Kidney (tissue), 14 donors: ENCODE results near the gene HSPA5. TPM values are rescaled to one million over a fixed set of nuclear protein-coding genes. Genes with fewer than 3 reads are reported as not detected.
"Not testable (repeated sequence)": the region's sequence is repeated elsewhere in the genome, so short reads cannot be mapped to it uniquely, and the experiment has no call there.

Experiments used
- DNase-seq, 5 donors: peaks; one replicate each; pipeline ENCODE4 v3.0.0-alpha.2; 2013 to 2020
- FAIRE-seq: peaks from 2 replicates; lab custom pipeline; 2012; peaks lifted over from hg19 to GRCh38; lab: Jason Lieb, UNC
- H3K27ac ChIP-seq, 2 donors: one replicate each; pipeline ENCODE4 v1.7.0; 2013; ENCODE audit warnings: low read depth in 2 of 2, low read length in 2 of 2, inconsistent platforms in 1 of 2
- H3K27me3 ChIP-seq: one replicate; pipeline ENCODE4 v1.7.1; 2013; ENCODE audit warnings: low read length, inconsistent platforms; ENCODE audit not compliant: control insufficient read depth, insufficient read depth
- H3K36me3 ChIP-seq, 3 donors: one replicate each; pipeline versions ENCODE4 v1.7.0 to v1.7.1; 2013; ENCODE audit warnings: low read length in 3 of 3, control low read depth in 1 of 3, inconsistent platforms in 1 of 3; ENCODE audit not compliant: insufficient read depth in 3 of 3, control insufficient read depth in 2 of 3
- H3K4me1 ChIP-seq, 3 donors: one replicate each; pipeline versions ENCODE4 v1.7.0 to v1.7.1; 2013; ENCODE audit warnings: low read length in 3 of 3, inconsistent platforms in 1 of 3, low read depth in 1 of 3; ENCODE audit not compliant: control insufficient read depth in 2 of 3, insufficient read depth in 2 of 3
- H3K4me3 ChIP-seq, 3 donors: one replicate each; pipeline versions ENCODE4 v1.7.0 to v1.8.1; 2013; ENCODE audit warnings: low read length in 3 of 3, control low read depth in 1 of 3, inconsistent platforms in 1 of 3
- H3K9ac ChIP-seq, 3 donors: one replicate each; pipeline versions ENCODE4 v1.7.0 to v1.7.1; 2013; ENCODE audit warnings: low read length in 3 of 3, control low read depth in 1 of 3, inconsistent platforms in 1 of 3
- H3K9me3 ChIP-seq, 3 donors: one replicate each; pipeline versions ENCODE4 v1.7.0 to v1.7.1; 2013; ENCODE audit warnings: low read length in 3 of 3, control low read depth in 1 of 3, inconsistent platforms in 1 of 3; ENCODE audit not compliant: control insufficient read depth in 2 of 3, insufficient read depth in 1 of 3
- intact Hi-C: fragments of 100-400 bp; cut with DNase I; formaldehyde crosslinking; loops from one replicate; pipeline ENCODE4 v1.11.1; 2022
- polyA plus RNA-seq: library from polyadenylated mRNA; stranded (reverse); fragments of 350-450 nt; fragmentation: Illumina TruSeq; extraction: RNeasy Lipid Tissue Mini Kit (QIAGEN cat#74804); gene quantifications from one replicate; pipeline ENCODE4 v1.2.3, GENCODE V29; 2014; ENCODE audit warnings: low read depth, low replicate concordance; ENCODE audit not compliant: insufficient read depth
- total RNA-seq: library from RNA; stranded (reverse); fragmentation: NEBNext Ultra II Directional; extraction: Animal tissue kit (Norgen Biotek cat#: 25700); gene quantifications from one replicate; pipeline ENCODE4 v1.2.1, GENCODE V29; 2021
- TF ChIP-seq, protein P1 (sequence below): IDR thresholded peaks from 3 replicates; pipeline ENCODE4 v1.5.1; 2012; ENCODE audit warnings: mild to moderate bottlenecking, moderate library complexity, borderline replicate concordance; ENCODE audit not compliant: insufficient read depth; ENCODE audit errors: extremely low read depth
- donor health status: control.
- donor health status: control.
- donor health status: control.
- donor health status: control.
- donor health status: control.
- donor health status: DM: yes; HTN: yes; CAD: no.
- donor health status: Normal renal cell carcinoma (clear cell type).

HSPA5 gene
- total and polyA plus RNA-seq, 2 donors from 2014 or later, result 289 to 358 TPM

DNA sequence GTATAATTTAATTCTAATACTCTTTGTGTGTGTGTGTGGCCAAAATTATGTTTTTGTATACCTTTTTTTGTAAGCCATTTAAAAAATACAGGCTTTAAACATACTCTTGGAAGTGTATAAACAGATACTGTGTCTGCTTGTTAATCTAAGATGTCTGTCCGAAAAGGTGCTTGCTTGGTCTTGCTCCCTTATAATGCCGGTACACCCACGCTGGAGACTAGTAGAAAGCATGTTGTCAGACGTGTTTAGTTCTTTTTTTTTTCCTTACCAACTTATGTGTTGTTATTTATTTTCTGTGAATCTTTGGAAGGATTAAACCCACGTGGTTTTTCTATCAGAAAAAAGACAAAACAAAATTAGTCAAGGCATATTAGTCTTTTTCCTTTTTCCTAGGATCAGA is 29.9 kb upstream of the HSPA5 start:
- H3K4me3 ChIP-seq, result no peak overlapping the region
- H3K9me3 ChIP-seq, result no peaks in the 10 kb centered on the region
- TF ChIP-seq, protein P1, sequence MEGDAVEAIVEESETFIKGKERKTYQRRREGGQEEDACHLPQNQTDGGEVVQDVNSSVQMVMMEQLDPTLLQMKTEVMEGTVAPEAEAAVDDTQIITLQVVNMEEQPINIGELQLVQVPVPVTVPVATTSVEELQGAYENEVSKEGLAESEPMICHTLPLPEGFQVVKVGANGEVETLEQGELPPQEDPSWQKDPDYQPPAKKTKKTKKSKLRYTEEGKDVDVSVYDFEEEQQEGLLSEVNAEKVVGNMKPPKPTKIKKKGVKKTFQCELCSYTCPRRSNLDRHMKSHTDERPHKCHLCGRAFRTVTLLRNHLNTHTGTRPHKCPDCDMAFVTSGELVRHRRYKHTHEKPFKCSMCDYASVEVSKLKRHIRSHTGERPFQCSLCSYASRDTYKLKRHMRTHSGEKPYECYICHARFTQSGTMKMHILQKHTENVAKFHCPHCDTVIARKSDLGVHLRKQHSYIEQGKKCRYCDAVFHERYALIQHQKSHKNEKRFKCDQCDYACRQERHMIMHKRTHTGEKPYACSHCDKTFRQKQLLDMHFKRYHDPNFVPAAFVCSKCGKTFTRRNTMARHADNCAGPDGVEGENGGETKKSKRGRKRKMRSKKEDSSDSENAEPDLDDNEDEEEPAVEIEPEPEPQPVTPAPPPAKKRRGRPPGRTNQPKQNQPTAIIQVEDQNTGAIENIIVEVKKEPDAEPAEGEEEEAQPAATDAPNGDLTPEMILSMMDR, result no peak
- no peaks in the 10 kb centered on the region for H3K36me3 ChIP-seq
- H3K27ac ChIP-seq, result no peak overlapping the region
- H3K9ac ChIP-seq, result no peak overlapping the region
- no peak for FAIRE-seq
- intact Hi-C loops, result no loop called here
- peaks cover 0 to 11% (median 0%) of the 10 kb centered on the region in 3 donors for H3K4me1 ChIP-seq
- no peak for DNase-seq
- no peaks in the 10 kb centered on the region for H3K27me3 ChIP-seq

DNA sequence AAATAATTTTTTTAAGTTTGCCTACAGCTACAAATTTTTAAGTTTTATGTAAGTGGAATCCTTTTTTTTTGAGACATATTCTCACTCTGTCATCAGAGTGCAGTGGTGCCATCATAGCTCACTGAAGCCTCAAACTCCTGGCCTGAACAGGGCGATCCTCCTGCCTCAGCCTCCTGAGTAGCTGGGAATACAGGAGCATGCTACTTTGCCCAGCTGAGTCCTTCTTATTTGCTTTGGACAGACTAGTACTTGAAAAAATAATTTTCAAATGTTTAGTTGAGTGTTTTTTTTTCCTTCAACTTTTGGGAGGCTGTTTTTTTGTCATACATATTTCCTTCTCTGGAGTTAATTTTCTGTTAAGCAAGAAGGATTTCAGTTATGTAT is 27.9 kb upstream of the HSPA5 start:
- no peak for DNase-seq
- Histone ChIP-seq H3K4me1 (peaks cover 0 to 11% (median 1%) of the 10 kb centered on the region in 3 donors), H3K9me3 (no peaks in the 10 kb centered on the region), H3K36me3 (no peaks in the 10 kb centered on the region), H3K27ac (no peak overlapping the region), H3K9ac (no peak overlapping the region), H3K4me3 (no peak overlapping the region), H3K27me3 (no peaks in the 10 kb centered on the region)
- TF ChIP-seq, protein P1, result no peak
- no peak for FAIRE-seq
- intact Hi-C loops, result no loop called here

DNA sequence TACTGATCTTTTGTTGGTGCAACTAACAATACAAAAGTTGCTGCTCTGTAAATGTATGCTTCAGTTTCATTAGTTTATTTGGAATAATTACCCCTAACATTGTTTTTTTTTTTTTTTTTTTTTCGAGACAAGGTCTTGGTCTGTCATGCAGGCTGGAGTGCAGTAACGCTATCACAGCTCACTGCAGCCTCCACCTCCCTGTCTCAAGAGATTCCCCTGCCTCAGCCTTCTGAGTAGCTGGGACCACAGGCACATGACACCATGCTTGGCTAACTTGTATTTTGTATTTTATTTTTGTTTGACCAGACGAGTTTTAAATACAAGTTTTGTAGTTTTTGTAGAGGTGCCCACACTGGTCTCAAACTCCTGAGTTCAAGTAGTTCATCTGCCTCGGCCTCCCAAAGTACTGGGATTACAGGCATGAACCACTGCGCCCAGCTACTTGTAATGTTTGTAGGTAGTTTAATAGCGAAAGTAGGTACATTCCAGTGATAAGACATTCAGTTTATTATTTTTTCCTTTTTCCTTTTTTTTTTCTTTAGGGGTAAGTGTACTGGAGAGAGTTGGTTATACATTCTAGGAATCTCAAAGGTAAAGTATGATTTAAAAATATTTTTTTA is 27.4 kb upstream of the HSPA5 start:
- H3K27ac ChIP-seq, result no peak overlapping the region

DNA sequence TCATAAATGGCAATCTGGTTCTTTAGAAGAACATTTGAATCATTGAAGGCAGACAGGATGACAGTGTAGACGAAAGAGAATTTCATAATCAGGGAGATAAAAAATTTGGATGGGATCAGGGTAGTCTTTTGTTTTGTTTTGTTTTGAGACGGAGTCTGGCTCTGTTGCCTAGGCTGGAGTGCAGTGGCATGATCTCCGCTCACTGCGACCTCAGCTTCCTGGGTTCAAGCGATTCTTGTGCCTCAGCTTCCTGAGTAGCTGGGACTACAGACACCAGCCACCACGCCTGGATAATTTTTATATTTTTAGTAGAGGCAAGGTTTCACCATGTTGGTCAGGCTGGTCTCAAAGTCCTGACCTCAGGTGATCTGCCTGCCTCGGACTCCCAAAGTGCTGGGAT is 22.9 kb upstream of the HSPA5 start:
- not testable (repeated sequence) for H3K27ac ChIP-seq, FAIRE-seq

More for the DNA sequence above, 27.4 kb upstream of the HSPA5 start:
- H3K27me3 ChIP-seq, result no peaks in the 10 kb centered on the region
- peaks cover 0 to 10% (median 6%) of the 10 kb centered on the region in 3 donors for H3K4me1 ChIP-seq
- FAIRE-seq (no peak), DNase-seq (no peak)
- no peaks in the 10 kb centered on the region for H3K9me3 ChIP-seq
- H3K36me3 ChIP-seq, result no peaks in the 10 kb centered on the region
- H3K4me3 ChIP-seq, result no peak overlapping the region
- intact Hi-C loops, result no loop called here
- TF ChIP-seq, protein P1, result no peak
- no peak overlapping the region for H3K9ac ChIP-seq

More for the DNA sequence above, 22.9 kb upstream of the HSPA5 start:
- DNase-seq, H3K4me3 ChIP-seq, H3K27me3 ChIP-seq, intact Hi-C loops, H3K9ac ChIP-seq, H3K36me3 ChIP-seq, H3K9me3 ChIP-seq: not testable (repeated sequence)
- peaks cover 0 to 12% (median 0%) of the 10 kb centered on the region in 3 donors for H3K4me1 ChIP-seq
